C1 segment of cervical spinal cord (tissue), 14 donors: Measurements from ENCODE around the gene SMAP1.

Source experiments
- DNase-seq, 14 donors: peaks; one replicate each; lab custom pipeline; 2025; lab: John Stamatoyannopoulos, UW

Gene SMAP1

DNA sequence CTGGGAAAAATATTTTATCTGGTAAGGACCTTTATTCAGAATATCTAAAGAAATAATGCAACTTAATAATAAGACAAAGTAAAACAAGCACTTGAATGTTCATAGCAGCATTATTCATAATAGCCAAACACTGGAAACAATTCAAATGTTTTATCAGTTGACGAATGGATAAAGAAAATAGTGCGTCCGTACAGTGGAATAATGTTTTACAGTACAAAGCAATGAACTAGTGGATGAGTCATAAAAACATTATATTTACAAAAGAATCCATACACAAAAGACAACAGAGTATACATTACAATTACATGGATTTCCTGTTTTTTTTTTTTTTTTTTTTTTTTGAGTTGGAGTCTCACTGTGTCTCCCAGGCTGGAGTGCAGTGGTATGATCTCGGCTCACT is 12.7 kb downstream of the SMAP1 start:
- DNase-seq, result no peak

DNA sequence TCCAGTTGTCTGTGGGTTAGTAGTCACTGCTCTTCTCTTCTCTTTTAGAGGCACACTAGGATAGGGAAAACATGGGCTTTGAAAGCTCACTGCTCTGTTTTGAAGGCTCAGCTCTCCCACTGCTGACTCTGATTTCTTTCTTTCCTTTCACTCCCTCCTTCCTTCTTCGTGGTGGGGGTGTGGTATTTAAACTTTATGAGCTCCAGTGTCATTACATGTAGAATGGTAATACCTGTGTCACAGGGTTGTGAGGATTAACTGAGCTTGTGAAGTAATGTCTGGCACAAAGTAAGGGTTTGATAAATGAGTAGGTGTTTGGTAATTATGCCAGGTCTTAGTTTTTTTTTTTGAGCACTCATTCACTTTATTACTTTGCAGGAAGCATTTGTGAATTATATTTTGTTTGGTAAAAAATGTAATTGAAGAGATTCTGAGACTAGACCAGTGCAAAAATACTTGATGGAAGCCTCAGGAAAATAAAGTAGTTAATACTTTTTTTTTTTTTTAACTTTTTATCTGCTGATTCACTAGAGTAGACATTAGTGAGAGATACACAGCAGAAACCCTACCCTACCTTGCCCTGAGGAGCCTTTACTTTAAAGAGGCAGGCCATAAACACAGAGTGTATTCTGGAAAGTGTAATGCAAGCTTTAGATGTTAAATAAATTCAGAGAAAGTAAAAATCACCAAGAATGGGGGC is 17.3 kb downstream of the SMAP1 start:
- DNase-seq, result no peak

DNA sequence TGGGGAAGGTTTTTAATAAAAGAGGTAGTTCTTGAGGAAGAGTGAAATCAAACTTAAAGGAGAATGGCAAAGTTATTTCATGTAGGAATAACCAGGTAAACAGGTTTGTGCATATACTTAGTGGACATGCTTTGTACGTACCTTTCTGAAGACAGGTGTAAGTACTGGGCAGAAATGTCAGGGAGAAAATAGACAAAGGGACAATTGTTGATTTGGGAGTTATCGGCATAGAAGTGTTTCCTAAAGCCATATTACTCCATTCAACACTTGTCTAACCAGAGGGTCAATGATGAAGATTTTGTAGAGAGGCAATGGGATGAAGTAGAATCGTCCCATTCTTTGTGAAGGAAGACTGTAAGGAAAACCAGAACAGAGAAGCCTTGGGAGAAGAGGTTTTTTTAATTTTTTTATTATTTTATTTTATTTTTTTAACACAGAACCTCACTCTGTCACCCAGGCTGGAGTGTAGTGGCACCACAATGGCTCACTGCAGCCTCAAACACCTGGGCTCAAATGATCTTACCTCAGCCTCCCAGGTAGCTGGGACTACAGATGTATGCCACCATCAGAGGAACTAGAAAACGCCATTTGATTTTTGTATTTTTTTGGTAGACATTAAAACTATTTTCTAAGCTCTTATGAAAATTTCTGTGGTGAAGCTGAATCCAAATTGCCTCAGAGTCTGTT is 18.0 kb downstream of the SMAP1 start:
- DNase-seq, result no peak

GRCh38 chr6:70686548-70687133 is 19.0 kb downstream of the SMAP1 start:
- DNase-seq, result peak in 1 of 14 donors; percentile 20

DNA sequence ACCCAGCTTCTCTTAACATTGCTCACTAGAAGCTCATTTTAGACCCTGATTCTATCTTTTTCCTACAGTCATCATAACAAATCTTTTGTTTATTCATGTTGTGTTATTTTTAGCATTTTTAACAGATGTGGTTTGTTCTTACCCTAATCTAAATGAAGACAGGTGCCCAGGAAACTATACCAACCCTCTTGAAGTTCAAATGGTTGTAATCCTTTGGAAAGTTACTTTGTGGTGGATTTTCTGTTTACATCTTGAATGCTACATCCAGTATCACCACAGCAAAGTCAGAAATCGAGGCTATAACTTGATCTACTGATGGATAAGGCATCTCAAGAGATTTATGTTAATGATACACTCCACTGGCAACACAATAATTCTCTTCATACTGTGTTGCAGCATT is 26.2 kb downstream of the SMAP1 start:
- no peak for DNase-seq

DNA sequence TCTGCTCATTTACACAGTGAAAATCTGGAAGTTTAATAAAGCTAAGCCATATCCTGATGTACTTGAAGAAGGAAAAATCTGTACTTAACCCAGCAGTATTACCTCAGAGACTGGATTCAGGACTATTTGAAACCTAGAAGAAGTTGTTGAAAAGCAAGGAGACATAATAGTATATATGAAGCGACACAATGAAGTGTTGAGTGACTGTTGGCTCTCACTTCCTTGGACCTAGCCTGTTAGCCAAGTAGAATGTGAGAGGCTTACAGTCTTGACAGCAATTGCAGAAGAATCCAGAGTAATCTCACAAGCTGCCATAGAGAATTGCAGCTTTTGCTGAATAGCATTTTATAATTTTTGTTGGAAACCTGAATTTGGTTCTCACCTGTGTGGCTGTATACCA is 26.7 kb downstream of the SMAP1 start:
- no peak for DNase-seq

DNA sequence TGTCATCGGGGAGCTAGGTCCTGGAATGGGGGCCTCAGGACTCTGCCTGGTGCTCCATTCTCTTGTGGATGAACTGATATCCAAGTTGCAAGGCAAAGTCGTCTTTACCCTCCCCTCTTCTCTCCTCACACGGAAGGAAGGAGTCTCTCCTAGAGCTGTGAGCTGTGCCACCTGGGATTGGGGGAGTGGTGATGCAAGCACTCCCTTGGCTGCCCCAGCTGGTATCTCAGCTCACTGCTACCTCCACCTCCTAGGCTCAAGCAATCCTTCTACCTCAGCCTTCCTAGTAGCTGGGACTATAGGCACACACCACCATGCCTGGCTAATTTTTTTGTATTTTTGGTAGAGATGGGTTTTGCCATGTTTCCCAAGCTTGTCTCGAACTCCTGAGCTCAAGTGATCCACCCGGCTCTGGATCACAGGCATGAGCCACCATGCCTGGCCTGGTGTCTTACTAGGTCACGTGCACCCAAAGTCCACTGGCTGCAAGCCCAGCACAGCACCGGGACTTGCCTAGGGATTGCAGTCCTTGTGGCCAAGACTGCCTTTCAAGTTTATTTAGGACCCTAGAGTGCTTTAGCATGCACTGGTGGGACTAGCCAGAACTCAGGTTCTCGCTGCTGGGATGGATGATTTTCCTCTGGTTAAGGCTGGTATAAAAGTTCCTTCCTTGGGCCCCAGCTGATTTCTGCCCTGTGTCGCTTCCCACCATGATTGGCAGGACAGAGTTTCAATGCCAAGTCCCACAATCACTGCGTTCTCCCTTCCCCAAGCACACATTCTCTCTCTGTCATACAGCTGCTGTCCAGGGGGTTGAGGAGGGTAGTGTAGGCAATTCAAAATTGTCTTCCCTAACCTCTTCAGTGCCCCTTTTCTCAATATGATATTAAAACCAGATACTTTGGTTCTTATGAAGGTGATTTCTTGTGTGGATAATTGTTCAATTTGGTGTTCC is 33.5 kb downstream of the SMAP1 start:
- peak in 1 of 14 donors; percentile 4 for DNase-seq

GRCh38 chr6:70705772-70706171 is 38.1 kb downstream of the SMAP1 start:
- DNase-seq, result no peak

GRCh38 chr6:70706491-70707123 is 38.9 kb downstream of the SMAP1 start:
- DNase-seq, result peak in 1 of 14 donors; percentile 20

DNA sequence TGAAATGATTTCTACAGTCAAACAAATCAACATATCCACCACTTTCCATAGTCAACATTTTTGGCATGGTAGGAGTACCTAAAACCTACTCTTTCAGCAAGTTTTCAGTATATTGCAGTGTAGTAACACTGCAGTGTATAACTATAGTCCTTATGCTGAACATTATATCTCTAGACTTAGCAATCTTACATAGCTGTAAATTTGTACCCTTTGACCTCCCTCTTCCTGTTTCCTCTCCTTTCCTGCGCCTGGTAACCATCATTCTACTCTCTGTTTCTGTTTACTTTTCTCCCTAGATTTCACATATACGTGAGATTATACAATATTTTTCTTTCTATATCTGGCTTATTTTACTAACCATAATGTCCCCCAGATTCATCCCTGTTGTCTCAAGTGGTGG is 40.2 kb downstream of the SMAP1 start:
- no peak for DNase-seq

DNA sequence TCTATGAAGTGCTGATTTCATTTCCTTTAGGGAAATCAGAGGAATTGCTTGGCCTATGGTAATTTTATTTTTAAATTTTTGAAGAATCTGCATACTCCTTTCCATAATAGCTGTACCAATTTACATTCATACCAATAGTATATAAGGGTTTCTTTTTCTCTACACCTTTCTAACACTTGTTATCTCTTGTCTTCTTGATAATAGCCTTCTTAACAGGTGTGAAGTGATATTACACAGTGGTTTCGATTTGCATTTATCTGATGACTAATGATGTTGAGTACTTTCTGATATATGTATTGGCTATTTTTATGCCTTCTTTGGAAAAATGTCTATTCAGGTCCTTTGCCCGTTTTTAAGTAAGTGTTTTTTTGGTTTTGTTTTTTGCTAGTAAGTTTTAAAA is 40.8 kb downstream of the SMAP1 start:
- DNase-seq, result no peak

GRCh38 chr6:70709826-70710225 is 42.1 kb downstream of the SMAP1 start:
- no peak for DNase-seq

- DNase-seq, result no peak
Measured at GRCh38 chr6:70714716-70715257, 47.1 kb downstream of the SMAP1 start.

GRCh38 chr6:70717038-70717801 is 49.5 kb downstream of the SMAP1 start:
- no peak for DNase-seq

- no peak for DNase-seq
Measured at GRCh38 chr6:70724524-70724923, 56.8 kb downstream of the SMAP1 start.

GRCh38 chr6:70725817-70726415 is 58.2 kb downstream of the SMAP1 start:
- no peak for DNase-seq

- DNase-seq, result no peak
Measured at GRCh38 chr6:70734381-70734780, 66.7 kb downstream of the SMAP1 start.

DNA sequence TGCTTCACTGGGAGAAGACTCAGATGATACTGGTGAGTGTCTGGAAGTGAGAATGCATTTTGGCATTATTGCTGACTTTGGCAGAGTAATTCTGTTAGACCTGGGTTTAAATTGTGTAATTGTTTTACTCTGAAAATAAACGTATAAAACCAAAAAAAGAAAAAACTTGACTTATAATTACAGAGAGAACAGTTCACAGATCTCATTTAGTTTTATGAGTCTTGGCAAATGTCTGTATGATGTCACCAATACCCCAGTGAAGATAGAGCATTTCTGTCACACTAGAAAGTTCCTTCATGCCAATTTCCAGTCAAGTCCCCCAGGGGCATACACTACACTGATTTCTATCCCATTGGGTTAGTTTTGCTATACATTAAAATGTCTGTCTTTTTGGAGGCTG is 67.3 kb downstream of the SMAP1 start:
- no peak for DNase-seq

DNA sequence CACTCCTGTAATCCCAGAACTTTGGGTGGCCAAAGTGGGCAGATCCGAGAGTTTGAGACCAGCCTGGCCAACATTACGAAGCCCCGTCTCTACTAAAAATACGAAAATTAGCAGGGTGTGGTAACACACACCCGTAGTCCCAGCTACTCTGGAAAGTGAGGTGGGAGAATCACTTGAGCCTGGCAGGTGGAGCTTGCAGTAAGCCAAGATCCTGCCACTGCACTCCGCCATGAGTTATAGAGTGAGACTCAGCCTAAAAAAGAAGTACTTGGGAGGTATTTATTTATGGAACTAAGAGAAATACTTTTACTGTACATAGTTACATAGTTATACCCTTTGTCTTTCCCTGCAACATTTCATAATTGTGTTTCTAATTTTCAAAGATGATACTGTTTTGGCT is 67.8 kb downstream of the SMAP1 start:
- no peak for DNase-seq

DNA sequence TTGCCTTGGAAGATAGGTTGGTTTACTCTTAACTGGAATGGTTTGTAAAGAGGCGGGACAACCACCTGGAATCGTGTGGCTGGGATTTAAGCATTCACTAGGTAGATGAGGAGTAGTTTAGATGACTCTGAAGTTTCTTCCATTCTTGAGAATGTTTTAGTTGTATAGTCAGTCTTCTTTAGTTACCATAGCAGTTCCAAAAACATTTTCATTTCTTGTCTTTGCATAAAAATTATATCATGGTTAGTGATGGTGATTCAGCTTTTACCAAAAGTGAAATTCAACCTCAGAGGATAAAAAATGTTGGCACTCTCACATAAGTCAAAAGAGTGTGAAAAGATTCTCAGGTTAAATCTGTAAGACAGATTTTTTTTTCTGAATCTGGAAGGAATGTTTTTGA is 70.3 kb downstream of the SMAP1 start:
- no peak for DNase-seq
